Suppressor macrophage (primary cell): ENCODE measurements around the gene TCF7L2.

Experiments used
- DNase-seq, 4 experiments: peaks; one replicate each; pipeline ENCODE4 v3.0.0-alpha.2; 2020 to 2022

Gene TCF7L2

DNA sequence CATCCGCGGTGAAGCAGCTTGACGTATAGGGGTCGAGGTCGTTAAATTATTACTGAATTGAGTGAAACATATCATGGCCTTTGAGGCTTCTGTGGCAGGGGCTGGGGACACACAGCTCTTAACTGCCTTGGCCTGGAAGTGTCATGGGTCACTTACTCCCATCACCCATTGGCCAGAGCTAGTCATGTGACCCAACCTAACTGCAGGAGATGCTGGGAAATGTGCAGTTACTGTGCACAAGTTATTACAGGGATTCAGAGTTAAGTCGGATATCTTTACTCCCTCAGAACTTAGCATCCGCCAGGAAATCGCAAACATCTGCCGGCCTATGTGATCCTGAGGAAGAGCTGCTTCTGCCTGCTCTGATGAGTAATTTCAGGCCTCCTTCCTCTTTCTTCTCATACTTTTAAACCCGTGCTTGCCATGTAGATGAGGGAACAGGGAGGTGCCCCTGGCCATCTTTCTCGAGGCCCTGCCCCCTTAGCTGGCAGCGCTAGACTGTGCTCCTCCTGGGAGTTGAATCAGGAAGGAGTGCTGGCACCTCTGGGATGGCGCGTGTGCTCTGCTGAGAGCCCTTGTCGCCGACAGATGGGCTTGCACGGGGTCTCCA, 203.6 kb downstream of the TCF7L2 start:
- peak; percentile 71 to 88 (median 82) for DNase-seq

DNA sequence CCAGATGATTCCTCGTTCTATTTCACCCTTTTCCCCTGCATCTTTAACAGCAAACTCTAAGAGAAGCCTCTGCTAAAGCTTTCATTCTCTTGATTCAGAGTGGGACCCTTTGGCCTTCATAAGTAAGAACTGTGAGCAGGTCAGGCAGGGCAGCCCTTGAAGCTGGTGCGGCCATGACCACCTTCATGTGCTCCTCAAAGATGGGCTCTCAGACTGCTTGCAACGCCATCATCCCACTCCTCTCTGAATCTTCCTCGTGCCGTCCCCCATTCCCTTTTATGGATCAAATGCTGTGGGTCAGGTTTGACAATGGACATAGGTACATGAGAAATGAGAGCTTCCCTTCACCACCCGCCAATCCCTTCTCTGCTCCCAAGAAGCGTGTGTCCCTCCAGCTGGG, 207.4 kb downstream of the TCF7L2 start:
- DNase-seq, result no peak

DNA sequence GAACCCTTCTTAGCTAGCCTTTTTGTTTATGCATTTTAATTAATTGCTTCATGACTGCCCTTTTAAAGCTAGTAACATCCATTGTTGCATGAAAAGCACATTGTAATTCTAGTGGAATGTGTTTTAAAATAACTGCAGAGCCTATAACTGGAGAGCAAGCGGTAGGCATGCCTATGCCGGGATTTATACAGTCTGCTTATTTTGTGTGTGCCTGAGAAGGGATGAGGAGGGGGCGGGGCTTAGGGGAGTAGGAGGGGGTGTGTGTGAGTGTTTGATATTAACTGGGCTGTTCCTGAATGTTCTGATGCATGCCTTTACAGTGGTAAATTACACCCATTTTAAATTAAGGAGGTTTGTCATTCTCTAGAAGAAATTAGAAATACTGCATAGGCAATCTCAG, 208.1 kb downstream of the TCF7L2 start:
- DNase-seq, result no peak

DNA sequence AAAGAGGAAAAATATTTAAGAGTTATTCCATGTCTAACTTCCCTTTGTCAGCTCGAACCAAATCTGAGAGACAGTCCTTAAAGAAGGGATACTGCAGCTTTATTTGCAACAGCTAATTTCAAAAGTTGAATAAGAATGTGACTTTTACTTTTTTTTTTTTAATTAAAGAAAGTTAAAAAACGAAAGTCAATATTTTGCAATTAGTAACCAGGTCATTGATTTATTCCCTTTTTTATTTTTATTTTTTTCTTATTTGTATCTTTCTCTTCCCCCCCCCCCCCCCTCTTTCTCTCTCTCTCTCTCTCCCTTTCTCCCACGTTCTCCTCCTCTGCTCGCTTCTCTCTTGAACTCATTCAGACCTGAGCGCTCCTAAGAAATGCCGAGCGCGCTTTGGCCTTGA, 209.5 kb downstream of the TCF7L2 start:
- no peak for DNase-seq

DNA sequence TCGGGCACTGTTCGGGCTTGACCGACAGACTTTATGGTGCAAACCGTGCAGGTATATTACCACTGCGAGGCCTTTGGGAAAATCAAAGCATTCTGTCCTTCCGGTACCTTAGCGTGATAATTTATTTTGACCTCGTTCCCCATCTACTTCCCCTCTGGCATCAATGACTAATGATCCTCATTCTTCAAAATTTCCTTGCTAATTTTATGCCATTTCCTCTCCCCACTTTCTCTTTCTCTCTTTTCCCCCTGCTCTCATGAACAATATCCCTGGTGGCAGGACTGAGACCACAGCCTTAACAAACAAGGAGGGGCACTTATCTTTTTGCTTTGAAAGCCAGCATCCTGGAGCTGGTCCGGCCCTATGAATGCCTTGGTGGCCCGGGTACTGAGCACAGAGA, 210.6 kb downstream of the TCF7L2 start:
- DNase-seq, result peak in 2 of 4 experiments; percentile 13 to 31

DNA sequence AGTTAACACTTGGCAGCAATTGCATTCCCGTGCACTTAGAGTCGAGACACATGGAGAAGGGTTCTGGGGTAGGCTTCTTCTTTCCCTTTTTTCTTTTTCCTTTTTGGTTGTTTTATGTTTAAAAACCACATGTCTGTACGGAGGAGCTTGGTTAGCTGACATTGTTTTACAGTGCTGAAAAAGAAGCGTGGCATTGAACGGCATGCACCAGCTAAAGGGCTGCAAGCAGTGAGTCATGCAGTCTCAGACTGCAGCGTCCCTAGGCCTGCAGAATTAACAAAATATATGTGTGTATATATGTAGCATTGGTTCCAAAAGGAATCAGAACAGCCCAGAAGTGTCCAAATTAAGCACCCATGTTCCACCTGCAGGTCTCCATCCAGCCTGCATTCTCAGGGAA, 211.0 kb downstream of the TCF7L2 start:
- no peak for DNase-seq

DNA sequence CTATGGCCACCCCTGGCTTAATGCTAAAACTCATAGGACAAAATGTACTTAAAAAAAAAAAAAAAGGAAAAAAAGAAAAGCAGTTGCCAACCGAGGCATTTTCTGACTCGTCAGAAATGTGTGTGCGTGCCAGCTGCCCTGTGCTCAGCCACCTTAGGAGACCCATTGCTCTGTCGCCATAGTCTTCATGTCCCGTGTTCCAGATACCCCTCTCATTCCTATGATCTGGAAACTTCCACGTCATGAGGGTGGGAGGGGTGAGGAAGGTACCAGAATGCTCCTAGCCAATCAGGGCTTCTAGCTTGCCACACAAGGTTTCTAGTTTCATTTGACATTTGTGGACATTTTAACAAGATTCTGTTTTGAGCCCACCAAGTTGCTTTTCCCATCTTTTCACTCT, 212.9 kb downstream of the TCF7L2 start:
- no peak for DNase-seq

DNA sequence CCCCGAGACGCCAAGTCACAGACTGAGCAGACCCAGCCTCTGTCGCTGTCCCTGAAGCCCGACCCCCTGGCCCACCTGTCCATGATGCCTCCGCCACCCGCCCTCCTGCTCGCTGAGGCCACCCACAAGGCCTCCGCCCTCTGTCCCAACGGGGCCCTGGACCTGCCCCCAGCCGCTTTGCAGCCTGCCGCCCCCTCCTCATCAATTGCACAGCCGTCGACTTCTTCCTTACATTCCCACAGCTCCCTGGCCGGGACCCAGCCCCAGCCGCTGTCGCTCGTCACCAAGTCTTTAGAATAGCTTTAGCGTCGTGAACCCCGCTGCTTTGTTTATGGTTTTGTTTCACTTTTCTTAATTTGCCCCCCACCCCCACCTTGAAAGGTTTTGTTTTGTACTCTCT, 215.6 kb downstream of the TCF7L2 start:
- DNase-seq, result no peak

DNA sequence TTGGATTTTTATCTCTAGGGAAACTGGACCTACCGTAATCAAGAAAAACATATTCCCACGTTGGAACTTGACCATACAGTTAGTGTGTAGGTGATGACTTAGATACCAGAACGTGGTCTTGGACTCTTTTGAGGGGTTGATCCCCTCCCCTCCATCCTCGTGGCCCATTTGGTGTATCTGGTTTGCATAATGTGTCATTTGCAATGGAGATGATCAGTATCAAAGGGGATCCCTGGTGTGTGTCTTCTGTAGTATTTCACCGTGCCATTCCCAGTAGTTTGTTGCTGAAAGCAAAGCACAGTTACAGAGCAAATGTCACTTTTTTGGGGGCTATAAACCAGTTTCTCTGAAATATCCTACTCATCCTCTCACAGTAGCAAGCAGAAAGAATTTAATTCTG, 217.7 kb downstream of the TCF7L2 start:
- no peak for DNase-seq

DNA sequence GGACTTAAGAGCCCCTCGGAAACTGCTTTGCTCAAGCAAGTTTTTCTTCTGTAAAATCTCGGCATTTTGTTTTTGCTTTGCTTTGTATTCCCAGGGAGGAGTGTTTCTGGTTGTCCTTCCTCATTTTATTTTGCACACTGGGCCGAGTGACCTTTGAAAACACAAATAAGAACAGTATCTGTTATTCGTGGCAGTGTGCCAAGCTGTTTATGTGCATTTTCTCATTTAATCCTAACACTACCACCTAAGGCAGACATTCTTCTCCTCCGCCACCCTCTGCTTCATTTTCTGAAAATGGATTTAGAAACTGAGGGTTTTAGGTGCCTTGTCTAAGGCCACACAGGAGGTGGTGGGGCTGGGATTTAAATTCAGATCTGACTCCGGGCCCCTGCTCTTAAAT, 218.5 kb downstream of the TCF7L2 start:
- DNase-seq, result peak in 2 of 4 experiments; percentile 20 to 38

DNA sequence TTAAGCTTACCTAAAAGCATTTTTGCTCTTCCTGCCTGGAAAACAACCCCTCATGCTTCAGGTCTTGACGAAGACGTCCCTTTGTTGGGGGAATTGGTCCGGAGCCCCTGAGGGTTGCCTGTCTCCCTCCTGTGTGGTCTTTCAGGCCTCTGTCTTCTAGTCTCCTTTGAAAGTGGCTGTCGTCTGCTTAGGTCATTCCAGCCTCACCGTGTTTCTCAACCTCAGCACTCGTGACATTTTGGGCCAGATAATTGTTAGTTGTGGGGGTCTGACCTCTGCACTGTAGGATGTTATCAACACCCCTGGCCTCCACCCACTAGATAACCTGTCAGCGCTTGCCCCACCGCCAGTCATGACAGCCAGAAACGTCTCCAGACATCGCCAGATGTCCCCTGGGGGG, 219.1 kb downstream of the TCF7L2 start:
- DNase-seq, result no peak

DNA sequence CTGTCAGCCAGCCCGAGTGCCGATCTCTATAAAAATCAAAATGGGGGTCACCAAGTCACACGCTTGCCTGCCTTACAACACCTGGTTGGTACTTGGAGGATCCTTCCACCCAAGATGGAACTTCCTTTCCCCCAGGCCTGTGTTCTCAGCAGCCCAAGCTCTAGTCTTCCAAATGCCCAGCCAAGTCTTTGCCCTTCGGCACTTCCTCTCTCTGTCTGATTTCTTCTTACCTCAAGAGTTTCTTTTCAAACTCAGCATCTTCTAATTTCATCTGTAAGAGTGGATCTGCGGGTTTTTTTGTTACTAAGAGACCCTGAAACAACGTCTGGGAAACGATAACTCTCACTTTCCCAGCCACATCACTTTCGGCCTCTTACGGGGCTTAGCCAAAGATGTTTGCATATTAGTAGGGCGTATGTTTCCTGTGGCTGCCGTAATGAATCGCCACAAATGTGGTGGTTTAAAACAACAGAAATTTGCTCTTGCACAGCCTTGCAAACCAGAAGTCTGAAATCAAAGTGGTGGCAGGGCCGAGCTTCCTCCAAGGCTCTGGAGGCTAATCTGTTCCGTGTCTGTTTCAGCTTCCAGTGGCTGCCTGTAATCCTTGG, 219.9 kb downstream of the TCF7L2 start:
- DNase-seq, result peak; percentile 18 to 38 (median 34)

DNA sequence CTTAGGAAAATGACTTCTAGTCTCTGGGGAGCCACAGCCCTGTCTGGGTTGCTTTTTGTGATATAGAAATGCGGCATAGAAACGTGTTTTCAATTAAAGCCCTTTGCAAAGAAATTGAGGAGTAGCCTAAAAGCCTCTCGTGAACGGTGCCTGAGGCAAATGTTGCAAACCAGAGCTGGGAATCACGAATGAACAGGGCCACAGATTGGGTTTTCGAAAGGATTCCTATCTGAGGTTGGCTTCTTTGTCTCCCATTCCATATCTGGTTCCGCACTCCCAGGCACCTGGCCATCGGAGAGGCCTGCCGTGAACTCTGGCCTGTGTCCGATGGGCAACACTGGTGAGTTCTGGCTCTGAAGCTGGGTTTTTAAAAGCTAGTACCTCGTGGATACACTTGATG, 221.6 kb downstream of the TCF7L2 start:
- DNase-seq, result no peak

DNA sequence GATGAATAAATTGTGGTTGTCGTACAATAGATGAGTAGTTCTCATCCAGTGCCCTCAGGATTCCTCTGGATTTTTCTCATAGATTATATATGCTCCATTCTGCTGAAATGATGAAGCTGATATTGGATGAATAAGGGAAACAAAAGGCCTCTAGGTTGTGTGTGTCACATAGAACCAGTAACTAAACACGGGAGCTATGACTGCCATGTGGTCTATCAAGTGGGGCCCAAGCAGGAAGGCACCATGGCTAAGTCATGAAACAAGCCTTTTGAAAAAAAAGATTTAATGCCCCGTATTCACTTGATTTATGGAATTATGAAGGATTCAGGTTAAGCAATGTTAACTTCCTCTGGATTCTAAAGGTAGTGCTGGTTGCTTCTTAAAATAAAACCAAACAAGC, 225.1 kb downstream of the TCF7L2 start:
- no peak for DNase-seq

DNA sequence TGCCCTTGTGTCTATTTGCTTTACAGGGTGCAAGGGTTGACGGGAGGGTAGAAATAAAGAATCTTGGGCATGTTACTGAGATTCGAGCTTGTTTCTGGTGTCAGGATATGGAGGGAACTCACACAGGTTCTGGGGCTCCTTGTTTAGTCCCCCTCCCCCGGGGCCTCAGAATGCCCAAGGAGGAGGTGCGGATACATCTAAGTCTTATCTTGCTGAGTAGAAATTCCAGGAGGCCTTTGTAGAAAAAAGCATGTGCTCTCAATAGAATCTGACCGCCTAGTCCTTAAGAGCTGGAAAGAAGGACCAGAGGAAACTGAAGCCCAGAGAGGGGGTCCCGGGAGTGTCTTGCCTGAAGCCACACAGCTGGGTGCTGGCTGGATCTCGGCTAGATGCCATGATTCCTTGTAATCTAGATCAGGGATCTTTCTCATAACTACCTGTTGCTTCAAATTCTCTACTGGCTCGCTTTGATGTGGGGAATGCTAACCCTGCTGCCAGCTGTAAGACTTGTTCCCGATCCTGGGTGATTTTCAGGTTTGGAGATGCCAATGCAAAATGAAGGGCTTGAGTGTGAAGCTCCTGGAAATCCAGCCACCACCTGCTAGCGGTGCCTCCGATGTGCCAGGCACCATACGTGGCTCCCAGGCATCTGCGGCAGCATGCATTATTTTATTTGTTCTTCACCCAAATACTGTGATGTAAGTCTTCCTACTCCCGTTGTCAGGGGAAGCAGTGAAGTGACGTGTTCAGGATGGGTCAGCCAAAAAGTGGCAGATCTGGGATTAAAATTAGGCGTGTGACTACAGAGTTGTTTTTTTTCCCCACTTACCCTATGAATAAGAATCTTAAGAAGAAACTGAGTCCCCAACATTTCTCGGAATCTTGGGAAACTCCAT, 226.0 kb downstream of the TCF7L2 start:
- no peak for DNase-seq

DNA sequence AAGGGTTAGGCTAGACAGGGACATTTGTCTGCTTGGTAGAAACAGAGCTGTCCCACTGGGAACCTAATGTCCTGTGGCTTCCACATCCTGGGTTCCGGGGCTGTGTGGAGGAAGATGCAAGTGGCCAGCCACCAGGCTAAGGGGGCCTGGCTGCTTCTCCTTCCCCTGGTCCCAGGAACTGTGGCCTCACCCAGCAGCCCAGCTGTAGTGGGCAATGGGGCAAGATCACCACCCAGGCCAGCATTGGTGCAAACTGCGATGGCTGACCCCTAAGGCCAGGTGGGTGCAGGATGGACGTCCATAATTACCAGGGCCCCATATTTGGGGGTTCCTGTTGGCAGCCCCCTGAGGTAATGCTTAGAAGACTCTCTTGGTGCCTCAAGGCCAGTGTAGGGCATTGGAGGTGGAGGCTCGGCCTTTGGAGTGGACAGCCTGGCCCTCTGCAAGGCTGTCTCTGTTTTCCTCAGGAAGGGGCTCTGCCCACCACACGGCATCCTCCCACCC, 226.7 kb downstream of the TCF7L2 start:
- DNase-seq, result no peak

DNA sequence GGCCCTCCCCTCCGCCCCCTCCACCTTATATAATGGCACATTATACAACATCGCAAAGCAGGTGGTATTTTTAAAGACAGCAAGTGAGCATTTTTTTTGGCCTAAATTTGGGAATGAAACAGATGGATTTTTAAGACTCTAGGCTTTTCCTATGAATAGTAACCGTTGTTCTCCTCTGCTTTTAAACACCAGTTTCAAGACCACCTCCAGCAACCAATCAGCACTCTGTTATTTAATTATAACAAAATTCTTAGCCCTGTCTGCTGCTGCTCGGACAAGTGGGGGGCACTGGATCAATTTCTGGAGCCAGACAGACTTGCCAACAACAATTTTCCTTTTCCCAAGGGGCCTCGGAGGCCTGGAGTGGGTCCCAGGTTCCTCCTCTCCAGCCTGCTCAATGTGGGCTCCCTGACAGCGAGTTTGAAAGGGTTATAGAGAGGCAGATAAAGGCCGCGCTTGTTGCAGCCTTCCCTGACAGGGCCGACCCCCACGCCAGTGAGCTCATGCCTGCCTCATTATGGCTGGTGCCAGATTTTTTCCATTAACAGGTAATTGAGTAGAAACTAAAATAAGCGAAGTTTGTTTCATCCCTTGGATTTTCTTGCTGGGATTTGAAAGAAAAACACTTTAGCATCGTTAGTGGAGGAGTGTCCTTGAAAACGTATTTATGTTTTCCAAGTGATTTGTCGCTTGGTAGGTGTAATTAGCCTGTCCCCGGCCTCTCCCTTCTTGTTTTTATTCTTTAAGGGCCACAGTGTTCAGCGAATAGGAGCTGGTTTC, 227.3 kb downstream of the TCF7L2 start:
- DNase-seq, result no peak

DNA sequence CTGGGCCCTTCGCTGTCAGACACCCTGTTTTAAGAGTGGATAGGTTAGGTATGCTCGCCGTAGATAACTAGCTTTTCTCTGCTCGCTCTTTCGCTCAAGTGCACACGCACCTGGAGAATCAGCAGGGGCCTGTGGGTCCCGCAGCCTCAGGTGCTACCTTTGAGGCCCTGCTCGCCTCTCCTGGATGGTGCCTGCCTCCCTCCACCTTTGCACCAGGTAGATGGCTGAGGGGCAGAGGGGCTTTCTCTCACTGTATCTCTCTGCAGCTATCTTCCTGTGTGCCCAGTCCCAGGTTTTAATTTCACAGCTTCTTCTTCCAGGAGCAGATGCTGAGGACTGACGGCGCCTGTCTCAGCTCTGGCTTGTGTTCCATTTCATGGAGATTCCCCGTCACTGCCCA, 227.9 kb downstream of the TCF7L2 start:
- DNase-seq, result no peak

DNA sequence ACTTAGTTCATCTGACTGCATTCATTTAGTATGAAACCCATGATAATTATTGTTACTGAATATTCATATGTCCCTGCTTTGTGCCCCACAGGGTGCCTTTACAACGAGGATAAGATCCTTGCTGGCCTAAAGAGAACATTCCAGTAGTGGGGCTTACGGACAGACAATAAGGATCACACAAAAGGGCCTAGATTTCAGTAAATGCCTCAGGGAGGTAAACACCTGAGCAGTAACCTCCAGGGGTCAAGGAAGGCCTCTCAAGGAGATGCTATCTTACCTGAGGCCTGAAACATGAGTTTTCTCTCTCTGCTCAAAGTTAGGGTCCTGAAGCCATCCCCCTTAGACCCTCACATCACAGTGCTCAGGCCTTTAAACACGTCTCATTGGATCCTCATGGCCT, 228.7 kb downstream of the TCF7L2 start:
- DNase-seq, result no peak

DNA sequence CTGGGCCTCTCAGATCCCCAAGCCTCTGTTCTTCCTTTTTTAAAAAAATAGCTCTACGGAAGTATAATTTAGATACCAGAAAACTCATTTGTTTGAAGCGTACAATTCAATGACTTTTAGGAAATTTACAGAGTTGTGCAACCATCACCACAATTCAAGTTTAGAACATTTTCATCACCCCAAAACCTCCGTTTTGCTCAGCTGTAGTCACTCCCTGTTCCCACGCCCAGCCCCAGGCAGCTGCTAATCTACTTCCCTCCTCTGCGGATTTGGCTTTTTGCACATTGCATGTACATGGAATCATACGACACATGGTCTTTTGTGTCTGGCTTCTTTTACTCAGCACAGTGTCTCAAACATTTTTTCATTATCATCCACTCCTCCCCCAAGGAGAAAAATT, 229.2 kb downstream of the TCF7L2 start:
- DNase-seq, result peak; percentile 92 to 97 (median 94)

DNA sequence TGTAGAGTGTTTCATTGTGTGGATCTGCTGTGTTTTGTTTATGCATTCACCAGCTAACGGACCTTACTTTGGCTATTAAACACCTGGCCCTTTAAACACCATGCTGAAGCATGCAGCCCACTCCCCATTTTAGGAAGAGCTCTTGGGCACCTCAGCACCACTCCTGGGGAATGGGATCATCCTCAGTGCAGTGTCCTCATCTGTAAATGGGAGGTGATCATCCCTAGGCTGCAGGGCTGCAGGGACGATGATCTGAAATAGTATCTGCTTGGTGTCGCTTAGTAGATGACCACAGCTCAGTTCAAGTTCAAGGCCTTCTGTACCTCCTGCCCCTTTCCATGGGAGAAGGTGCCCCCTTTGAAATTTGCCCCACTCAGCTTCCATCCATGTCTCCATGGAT, 229.9 kb downstream of the TCF7L2 start:
- DNase-seq, result no peak

DNA sequence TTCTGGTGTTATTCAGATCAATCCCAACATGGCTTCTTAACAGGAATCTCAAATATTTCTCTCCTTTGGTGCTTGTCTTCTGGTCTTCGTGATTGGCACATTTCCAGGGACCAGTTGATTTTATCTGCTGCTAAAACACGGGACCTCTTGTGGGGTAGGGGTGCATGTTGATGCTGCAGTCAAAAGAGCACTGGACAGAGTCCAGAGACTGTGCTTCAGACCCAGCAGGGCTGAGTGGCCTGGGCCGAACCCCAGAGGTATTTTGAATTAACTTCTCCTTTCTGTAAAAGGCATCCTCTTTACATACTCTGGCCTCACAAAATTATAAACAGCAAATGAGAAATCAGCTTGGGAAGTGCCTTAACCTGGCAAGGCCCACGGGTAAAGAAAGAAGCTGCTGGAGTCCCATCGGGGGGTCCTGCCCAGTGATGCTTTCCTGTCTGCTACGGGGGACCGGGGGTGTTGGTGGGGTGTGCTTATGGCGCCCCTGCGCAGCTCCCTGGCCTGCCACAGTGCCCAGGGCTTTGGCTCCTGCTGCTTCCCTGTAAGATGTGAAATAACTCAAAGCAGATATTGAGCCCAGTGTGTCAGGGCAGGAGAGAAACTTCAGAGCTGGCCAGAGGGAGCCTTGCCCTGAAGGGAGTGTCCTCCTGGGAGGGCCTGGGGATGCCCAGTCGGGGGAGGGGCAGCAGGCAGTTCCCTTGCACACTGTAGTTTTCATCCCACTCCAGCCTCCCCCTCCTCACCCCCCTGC, 230.5 kb downstream of the TCF7L2 start:
- DNase-seq, result peak; percentile 17 to 58 (median 50)
